C4-2B (cell line): Measurements from ENCODE around the gene TCL1A.

Source experiments
- ZFX ChIP-seq: fragments of 450-650 bp; IDR thresholded peaks from 2 replicates; pipeline ENCODE4 v1.6.1; 2017
- TF ChIP-seq, protein P1 (sequence below): fragments of 450-650 bp; conservative IDR thresholded peaks from 2 replicates; pipeline ENCODE4 v1.5.1; 2017; ENCODE audit warnings: mild to moderate bottlenecking

DNA sequence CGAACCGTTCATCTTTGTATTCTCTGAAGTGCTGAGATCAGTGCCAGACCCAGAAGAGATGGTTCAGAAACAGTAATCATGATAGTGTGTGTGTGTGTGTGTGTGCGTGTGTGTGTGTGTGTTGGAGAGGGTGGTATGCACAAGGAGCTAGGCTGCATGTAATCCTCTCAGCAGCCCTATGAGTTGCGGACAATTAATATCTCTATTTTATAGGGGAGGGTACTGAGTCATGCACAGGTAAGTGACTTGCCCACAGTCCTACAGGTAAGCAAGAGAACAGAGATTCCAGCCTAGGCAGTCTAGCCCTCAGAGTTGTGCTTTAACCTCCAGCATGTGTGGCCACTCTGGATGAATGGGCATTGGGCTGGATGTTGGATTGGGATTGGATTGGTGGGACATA lies 27.9 kb upstream of the TCL1A start:
- TF ChIP-seq, protein P1, sequence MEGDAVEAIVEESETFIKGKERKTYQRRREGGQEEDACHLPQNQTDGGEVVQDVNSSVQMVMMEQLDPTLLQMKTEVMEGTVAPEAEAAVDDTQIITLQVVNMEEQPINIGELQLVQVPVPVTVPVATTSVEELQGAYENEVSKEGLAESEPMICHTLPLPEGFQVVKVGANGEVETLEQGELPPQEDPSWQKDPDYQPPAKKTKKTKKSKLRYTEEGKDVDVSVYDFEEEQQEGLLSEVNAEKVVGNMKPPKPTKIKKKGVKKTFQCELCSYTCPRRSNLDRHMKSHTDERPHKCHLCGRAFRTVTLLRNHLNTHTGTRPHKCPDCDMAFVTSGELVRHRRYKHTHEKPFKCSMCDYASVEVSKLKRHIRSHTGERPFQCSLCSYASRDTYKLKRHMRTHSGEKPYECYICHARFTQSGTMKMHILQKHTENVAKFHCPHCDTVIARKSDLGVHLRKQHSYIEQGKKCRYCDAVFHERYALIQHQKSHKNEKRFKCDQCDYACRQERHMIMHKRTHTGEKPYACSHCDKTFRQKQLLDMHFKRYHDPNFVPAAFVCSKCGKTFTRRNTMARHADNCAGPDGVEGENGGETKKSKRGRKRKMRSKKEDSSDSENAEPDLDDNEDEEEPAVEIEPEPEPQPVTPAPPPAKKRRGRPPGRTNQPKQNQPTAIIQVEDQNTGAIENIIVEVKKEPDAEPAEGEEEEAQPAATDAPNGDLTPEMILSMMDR = no peak
- no peak for TF ChIP-seq ZFX
